H9 (cell line): ENCODE measurements around the gene HDLBP. TPM values are rescaled to one million over a fixed set of nuclear protein-coding genes. Genes with fewer than 3 reads are reported as not detected.

Experiments
- DNase-seq: peaks from one replicate; pipeline ENCODE4 v3.0.0-alpha.2; 2017
- H2AFZ ChIP-seq: one replicate; pipeline ENCODE4 v1.6.1; 2013; ENCODE audit warnings: mild to moderate bottlenecking, low read length, control low read depth, moderate library complexity
- H2AK5ac ChIP-seq: 2 replicates; pipeline ENCODE4 v1.6.1; 2013; ENCODE audit warnings: low read length, control low read depth, mixed read lengths; ENCODE audit not compliant: insufficient read length
- H2BK120ac ChIP-seq: one replicate; pipeline ENCODE4 v1.6.1; 2013; ENCODE audit warnings: low read depth, mild to moderate bottlenecking, low read length, control low read depth, inconsistent platforms; ENCODE audit not compliant: poor library complexity, severe bottlenecking
- H2BK12ac ChIP-seq: 2 replicates; pipeline ENCODE4 v1.6.1; 2013; ENCODE audit warnings: low read length, control low read depth, mixed read lengths, low read depth; ENCODE audit not compliant: insufficient read length
- H2BK15ac ChIP-seq: 2 replicates; pipeline ENCODE4 v1.6.1; 2013; ENCODE audit warnings: low read depth, low read length, control low read depth
- H2BK20ac ChIP-seq: one replicate; pipeline ENCODE4 v1.6.1; 2013; ENCODE audit warnings: low read depth, mild to moderate bottlenecking, low read length, control low read depth, inconsistent platforms; ENCODE audit not compliant: poor library complexity, severe bottlenecking
- H2BK5ac ChIP-seq: 2 replicates; pipeline ENCODE4 v1.6.1; 2013; ENCODE audit warnings: low read length, control low read depth, mixed read lengths; ENCODE audit not compliant: insufficient read length
- H3K14ac ChIP-seq: 2 replicates; pipeline ENCODE4 v1.6.1; 2013; ENCODE audit warnings: low read length, control low read depth; ENCODE audit not compliant: insufficient read depth
- H3K18ac ChIP-seq: 2 replicates; pipeline ENCODE4 v1.6.1; 2013; ENCODE audit warnings: low read depth, mild to moderate bottlenecking, mixed read lengths, low read length, control low read depth; ENCODE audit not compliant: insufficient read length
- H3K23ac ChIP-seq: 2 replicates; pipeline ENCODE4 v1.6.1; 2013; ENCODE audit warnings: low read length, control low read depth, mixed read lengths, low read depth; ENCODE audit not compliant: insufficient read length
- H3K23me2 ChIP-seq: 2 replicates; pipeline ENCODE4 v1.6.1; 2013; ENCODE audit warnings: low read depth, mild to moderate bottlenecking, mixed read lengths, low read length, control low read depth; ENCODE audit not compliant: insufficient read length, poor library complexity, severe bottlenecking
- H3K27ac ChIP-seq: 2 replicates; pipeline ENCODE4 v1.5.1; 2013; ENCODE audit warnings: low read length, control low read depth, mixed read lengths, low read depth; ENCODE audit not compliant: insufficient read length
- H3K27me3 ChIP-seq: 2 replicates; pipeline ENCODE4 v1.6.1; 2013; ENCODE audit warnings: low read length, control low read depth, inconsistent platforms; ENCODE audit not compliant: insufficient read depth
- H3K4ac ChIP-seq: 2 replicates; pipeline ENCODE4 v1.6.1; 2013; ENCODE audit warnings: low read depth, mild to moderate bottlenecking, control low read depth, inconsistent platforms, low read length, moderate library complexity
- H3K4me1 ChIP-seq: 2 replicates; pipeline ENCODE4 v1.6.1; 2013; ENCODE audit warnings: low read length, control low read depth, inconsistent platforms; ENCODE audit not compliant: insufficient read depth
- H3K4me2 ChIP-seq: 2 replicates; pipeline ENCODE4 v1.6.1; 2013; ENCODE audit warnings: low read length, control low read depth, mixed read lengths; ENCODE audit not compliant: insufficient read length, insufficient read depth
- H3K56ac ChIP-seq: 2 replicates; pipeline ENCODE4 v1.6.1; 2013; ENCODE audit warnings: low read depth, mild to moderate bottlenecking, mixed read lengths, low read length, control low read depth; ENCODE audit not compliant: insufficient read length
- H3K79me1 ChIP-seq: 2 replicates; pipeline ENCODE4 v1.6.1; 2013; ENCODE audit warnings: low read depth, mild to moderate bottlenecking, moderate library complexity, low read length, control low read depth, inconsistent platforms; ENCODE audit not compliant: insufficient read depth, poor library complexity, severe bottlenecking
- H3K79me2 ChIP-seq: 2 replicates; pipeline ENCODE4 v1.6.1; 2013; ENCODE audit warnings: low read length, control low read depth, inconsistent platforms; ENCODE audit not compliant: insufficient read depth
- H3K9ac ChIP-seq: 2 replicates; pipeline ENCODE4 v1.6.1; 2013; ENCODE audit warnings: low read length, control low read depth, mixed read lengths; ENCODE audit not compliant: insufficient read length; ENCODE audit errors: extremely low read depth
- H3K9me3 ChIP-seq: one replicate; pipeline ENCODE4 v1.6.1; 2013; ENCODE audit warnings: low read depth, low read length, inconsistent platforms; ENCODE audit not compliant: control insufficient read depth
- H3T11ph ChIP-seq: one replicate; pipeline ENCODE4 v1.6.1; 2013; ENCODE audit warnings: mild to moderate bottlenecking, low read length, control low read depth, inconsistent platforms
- H4K20me1 ChIP-seq: one replicate; pipeline ENCODE4 v1.6.1; 2013; ENCODE audit not compliant: control insufficient read depth, insufficient read length, insufficient read depth
- H4K5ac ChIP-seq: 2 replicates; pipeline ENCODE4 v1.6.1; 2013; ENCODE audit warnings: low read depth, mild to moderate bottlenecking, mixed read lengths, low read length, control low read depth; ENCODE audit not compliant: insufficient read length
- H4K8ac ChIP-seq: replicated peaks from 2 replicates; pipeline ENCODE4 v1.6.1; 2013; ENCODE audit warnings: low read length, control low read depth, mixed read lengths, low read depth; ENCODE audit not compliant: insufficient read length
- H4K91ac ChIP-seq: 2 replicates; pipeline ENCODE4 v1.6.1; 2013; ENCODE audit warnings: low read depth, mild to moderate bottlenecking, moderate library complexity, mixed read lengths, low read length, control low read depth; ENCODE audit not compliant: insufficient read length
- H3K27ac Mint-ChIP-seq, 3 experiments: 2 replicates in 2 of 3; 3 replicates in 1 of 3; pipeline ENCODE4 v1.8.0; 2020 to 2021; ENCODE audit warnings: mixed read lengths in 3 of 3, mild to moderate bottlenecking in 1 of 3, moderate library complexity in 1 of 3
- H3K27me3 Mint-ChIP-seq: 2 replicates; pipeline ENCODE4 v1.8.0; 2021; ENCODE audit warnings: low read depth, mild to moderate bottlenecking, moderate library complexity, mixed read lengths
- H3K36me3 Mint-ChIP-seq, 3 experiments: 2 replicates in 2 of 3; 3 replicates in 1 of 3; pipeline ENCODE4 v1.8.0; 2020 to 2021; ENCODE audit warnings: low read depth in 3 of 3, mixed read lengths in 3 of 3; ENCODE audit not compliant: insufficient read depth in 1 of 3
- H3K4me1 Mint-ChIP-seq, 2 experiments: 2 replicates each; pipeline ENCODE4 v1.8.0; 2020; ENCODE audit warnings: mixed read lengths in 2 of 2
- H3K4me3 Mint-ChIP-seq, 2 experiments: 2 replicates in 1 of 2; 3 replicates in 1 of 2; pipeline ENCODE4 v1.8.0; 2020 to 2021; ENCODE audit warnings: mild to moderate bottlenecking in 2 of 2, mixed read lengths in 2 of 2, moderate library complexity in 1 of 2
- H3K9me3 Mint-ChIP-seq, 2 experiments: 2 replicates in 1 of 2; 3 replicates in 1 of 2; pipeline ENCODE4 v1.8.0; 2020; ENCODE audit warnings: mild to moderate bottlenecking in 2 of 2, mixed read lengths in 2 of 2, moderate library complexity in 1 of 2
- whole genome bisulfite sequencing: extraction: QIAGEN DNeasy Blood & Tissue Kit; methylation state at CpG from one replicate; pipeline ENCODE4 v1.1.7; 2013; ENCODE audit warnings: missing lambda C conversion rate, low lambda C conversion rate, mixed read lengths; ENCODE audit not compliant: insufficient read length; ENCODE audit errors: extremely low coverage; 5-methylcytosine and 5-hydroxymethylcytosine counted together
- total RNA-seq: library from RNA; stranded (reverse); gene quantifications from 2 replicates; pipeline ENCODE4 v1.2.1, GENCODE V29; 2021
- TF ChIP-seq, protein P1 (sequence below): fragments of 200-600 bp; sonication (generic); conservative IDR thresholded peaks from 3 replicates; pipeline ENCODE4 v1.8.0; 2021; ENCODE audit warnings: antibody characterized with exemption, mild to moderate bottlenecking

The HDLBP gene
- total RNA-seq, 1 experiment from 2014 or later, result 364 TPM

GRCh38 chr2:241228081-241228859 is 87.2 kb downstream of the HDLBP start:
- Mint-ChIP-seq H3K9me3 (no peaks in the 10 kb centered on the region), H3K4me1 (peaks cover 4 to 12% of the 10 kb centered on the region in 2 experiments; a peak in 2 of 4 replicates), H3K27ac (peak overlapping the region in 2 of 3 experiments; percentile 74 to 77; a peak in 3 of 7 replicates), H3K36me3 (peaks cover 25 to 75% (median 63%) of the 10 kb centered on the region in 3 experiments; a peak in 6 of 7 replicates), H3K27me3 (no peaks in the 10 kb centered on the region; the same call in 1 of the 2 replicates), H3K4me3 (no peak overlapping the region)
- Histone ChIP-seq H3K23ac (no peak overlapping the region), H2BK120ac (no peak overlapping the region), H3K27ac (no peak overlapping the region), H3K27me3 (no peaks in the 10 kb centered on the region), H4K20me1 (peaks cover 2% of the 10 kb centered on the region), H2BK20ac (no peak overlapping the region), H4K91ac (no peak overlapping the region), H2BK15ac (no peak overlapping the region), H3T11ph (no peak overlapping the region), H2AK5ac (no peak overlapping the region), H3K56ac (no peak overlapping the region), H3K9ac (no peak overlapping the region), H3K14ac (no peak overlapping the region), H2BK12ac (no peak overlapping the region), H3K4me2 (no peak overlapping the region), H3K9me3 (no peaks in the 10 kb centered on the region), H3K4ac (no peak overlapping the region), H3K79me1 (no peaks in the 10 kb centered on the region), H4K5ac (no peak overlapping the region), H3K79me2 (no peaks in the 10 kb centered on the region), H4K8ac (no peak overlapping the region), H2BK5ac (no peak overlapping the region), H2AFZ (no peak overlapping the region), H3K23me2 (no peaks in the 10 kb centered on the region), H3K18ac (no peak overlapping the region), H3K4me1 (no peaks in the 10 kb centered on the region)
- DNase-seq, result no peak
- TF ChIP-seq, protein P1, sequence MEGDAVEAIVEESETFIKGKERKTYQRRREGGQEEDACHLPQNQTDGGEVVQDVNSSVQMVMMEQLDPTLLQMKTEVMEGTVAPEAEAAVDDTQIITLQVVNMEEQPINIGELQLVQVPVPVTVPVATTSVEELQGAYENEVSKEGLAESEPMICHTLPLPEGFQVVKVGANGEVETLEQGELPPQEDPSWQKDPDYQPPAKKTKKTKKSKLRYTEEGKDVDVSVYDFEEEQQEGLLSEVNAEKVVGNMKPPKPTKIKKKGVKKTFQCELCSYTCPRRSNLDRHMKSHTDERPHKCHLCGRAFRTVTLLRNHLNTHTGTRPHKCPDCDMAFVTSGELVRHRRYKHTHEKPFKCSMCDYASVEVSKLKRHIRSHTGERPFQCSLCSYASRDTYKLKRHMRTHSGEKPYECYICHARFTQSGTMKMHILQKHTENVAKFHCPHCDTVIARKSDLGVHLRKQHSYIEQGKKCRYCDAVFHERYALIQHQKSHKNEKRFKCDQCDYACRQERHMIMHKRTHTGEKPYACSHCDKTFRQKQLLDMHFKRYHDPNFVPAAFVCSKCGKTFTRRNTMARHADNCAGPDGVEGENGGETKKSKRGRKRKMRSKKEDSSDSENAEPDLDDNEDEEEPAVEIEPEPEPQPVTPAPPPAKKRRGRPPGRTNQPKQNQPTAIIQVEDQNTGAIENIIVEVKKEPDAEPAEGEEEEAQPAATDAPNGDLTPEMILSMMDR, result no peak
- no CpG with 5 or more reads among the region's 26 CpGs for WGBS
